PFSK-1 (cell line): ENCODE data around the gene UFL1.

Experiments
- FOXP2 ChIP-seq: optimal IDR thresholded peaks from 2 replicates; pipeline ENCODE3; 2011; ENCODE audit warnings: borderline replicate concordance, control low read depth, inconsistent platforms; ENCODE audit not compliant: insufficient read depth; ENCODE audit errors: extremely low read length, extremely low read depth
- POLR2AphosphoS5 ChIP-seq: IDR thresholded peaks from 2 replicates; pipeline ENCODE4 v1.6.1; 2012; ENCODE audit warnings: low read depth, mild to moderate bottlenecking, control low read depth, low read length, moderate library complexity
- SIN3A ChIP-seq: IDR thresholded peaks from 2 replicates; pipeline ENCODE4 v1.6.1; 2012; ENCODE audit warnings: mild to moderate bottlenecking, low read length, moderate library complexity, borderline replicate concordance; ENCODE audit not compliant: insufficient read depth
- TAF1 ChIP-seq: IDR thresholded peaks from 2 replicates; pipeline ENCODE4 v1.6.1; 2012; ENCODE audit warnings: low read length, control low read depth, borderline replicate concordance; ENCODE audit not compliant: insufficient read depth
- TF ChIP-seq, protein P1 (sequence below), 2 experiments: IDR thresholded peaks; 2 replicates each; pipeline versions ENCODE4 v1.6.1 to v1.8.0; 2011 to 2012; ENCODE audit warnings: low read depth in 2 of 2, low read length in 2 of 2, control low read depth in 1 of 2, inconsistent platforms in 1 of 2, mild to moderate bottlenecking in 1 of 2, moderate library complexity in 1 of 2; ENCODE audit not compliant: insufficient read depth in 1 of 2

Gene UFL1

DNA sequence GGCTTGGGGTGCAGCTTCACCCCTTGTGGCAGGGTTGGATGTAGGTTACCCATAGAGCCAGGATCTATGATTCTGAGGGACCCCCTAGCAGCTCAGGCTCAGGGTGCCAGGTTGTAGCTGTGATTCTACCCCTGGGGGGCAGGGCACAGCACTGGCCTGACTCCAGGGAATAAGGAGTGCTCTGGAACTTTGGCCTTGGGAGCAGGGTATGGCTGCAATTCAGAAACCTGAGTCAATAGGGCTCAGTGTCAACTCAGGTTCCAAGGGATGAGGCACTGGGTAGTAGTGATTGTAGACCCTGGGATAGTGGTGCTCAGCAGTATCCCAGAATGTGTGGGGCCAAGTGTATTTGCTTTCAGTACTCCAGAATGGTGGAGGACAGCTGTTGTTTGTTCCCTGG, 49.9 kb downstream of the UFL1 start:
- TF ChIP-seq FOXP2 (no peak), POLR2AphosphoS5 (no peak), SIN3A (no peak), TAF1 (no peak)
- TF ChIP-seq, protein P1, sequence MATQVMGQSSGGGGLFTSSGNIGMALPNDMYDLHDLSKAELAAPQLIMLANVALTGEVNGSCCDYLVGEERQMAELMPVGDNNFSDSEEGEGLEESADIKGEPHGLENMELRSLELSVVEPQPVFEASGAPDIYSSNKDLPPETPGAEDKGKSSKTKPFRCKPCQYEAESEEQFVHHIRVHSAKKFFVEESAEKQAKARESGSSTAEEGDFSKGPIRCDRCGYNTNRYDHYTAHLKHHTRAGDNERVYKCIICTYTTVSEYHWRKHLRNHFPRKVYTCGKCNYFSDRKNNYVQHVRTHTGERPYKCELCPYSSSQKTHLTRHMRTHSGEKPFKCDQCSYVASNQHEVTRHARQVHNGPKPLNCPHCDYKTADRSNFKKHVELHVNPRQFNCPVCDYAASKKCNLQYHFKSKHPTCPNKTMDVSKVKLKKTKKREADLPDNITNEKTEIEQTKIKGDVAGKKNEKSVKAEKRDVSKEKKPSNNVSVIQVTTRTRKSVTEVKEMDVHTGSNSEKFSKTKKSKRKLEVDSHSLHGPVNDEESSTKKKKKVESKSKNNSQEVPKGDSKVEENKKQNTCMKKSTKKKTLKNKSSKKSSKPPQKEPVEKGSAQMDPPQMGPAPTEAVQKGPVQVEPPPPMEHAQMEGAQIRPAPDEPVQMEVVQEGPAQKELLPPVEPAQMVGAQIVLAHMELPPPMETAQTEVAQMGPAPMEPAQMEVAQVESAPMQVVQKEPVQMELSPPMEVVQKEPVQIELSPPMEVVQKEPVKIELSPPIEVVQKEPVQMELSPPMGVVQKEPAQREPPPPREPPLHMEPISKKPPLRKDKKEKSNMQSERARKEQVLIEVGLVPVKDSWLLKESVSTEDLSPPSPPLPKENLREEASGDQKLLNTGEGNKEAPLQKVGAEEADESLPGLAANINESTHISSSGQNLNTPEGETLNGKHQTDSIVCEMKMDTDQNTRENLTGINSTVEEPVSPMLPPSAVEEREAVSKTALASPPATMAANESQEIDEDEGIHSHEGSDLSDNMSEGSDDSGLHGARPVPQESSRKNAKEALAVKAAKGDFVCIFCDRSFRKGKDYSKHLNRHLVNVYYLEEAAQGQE (IDR thresholded peaks at IDR 0.05; ENCODE audit: insufficient read depth in 1 of 2, low read depth in 2 of 2, low read length in 2 of 2), result no peak

DNA sequence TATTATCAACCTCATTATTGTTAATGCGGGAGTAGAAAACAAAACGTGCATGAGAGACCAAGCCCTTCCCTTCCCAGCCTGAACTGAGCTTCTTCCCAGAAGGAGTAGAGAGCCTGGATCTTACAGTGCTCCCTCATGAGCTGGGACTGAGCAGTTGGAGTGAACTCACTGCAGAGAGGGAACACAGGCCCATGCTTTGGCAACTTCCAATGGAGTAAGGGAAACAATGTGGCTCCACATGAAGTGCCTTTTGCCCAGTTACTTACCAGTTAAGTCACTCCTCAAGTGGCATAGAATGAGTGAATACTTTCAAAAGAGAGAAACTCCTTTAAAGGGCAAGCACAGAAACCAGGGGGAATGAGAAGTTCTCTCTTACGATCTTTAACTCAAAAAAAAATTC, 53.8 kb downstream of the UFL1 start:
- TF ChIP-seq FOXP2, result no peak
- TF ChIP-seq POLR2AphosphoS5, result no peak
- TF ChIP-seq, protein P1 (IDR thresholded peaks at IDR 0.05; ENCODE audit: insufficient read depth in 1 of 2, low read depth in 2 of 2, low read length in 2 of 2), result no peak
- no peak for TF ChIP-seq TAF1
- TF ChIP-seq SIN3A, result no peak

DNA sequence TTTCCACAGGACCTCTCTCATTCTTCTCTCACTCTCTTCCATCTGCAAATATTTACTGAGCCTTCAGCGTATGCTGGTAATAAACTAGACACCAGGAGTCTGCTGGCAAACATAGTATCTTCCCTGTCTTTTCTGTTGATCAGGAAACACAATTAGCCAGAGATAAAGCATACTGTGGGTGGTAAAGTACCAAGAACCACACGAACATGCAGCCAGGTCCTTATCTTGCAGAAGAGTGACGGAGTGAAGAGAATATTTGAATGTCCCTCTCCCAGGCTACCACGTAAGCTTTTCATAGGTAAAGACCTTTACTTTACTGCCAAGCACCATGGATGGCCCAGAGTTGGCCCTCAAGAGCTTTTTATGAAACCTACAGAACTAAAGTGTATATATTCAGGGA, 54.6 kb downstream of the UFL1 start:
- TF ChIP-seq TAF1, result no peak
- TF ChIP-seq, protein P1 (IDR thresholded peaks at IDR 0.05; ENCODE audit: insufficient read depth in 1 of 2, low read depth in 2 of 2, low read length in 2 of 2), result no peak
- no peak for TF ChIP-seq FOXP2
- no peak for TF ChIP-seq SIN3A

DNA sequence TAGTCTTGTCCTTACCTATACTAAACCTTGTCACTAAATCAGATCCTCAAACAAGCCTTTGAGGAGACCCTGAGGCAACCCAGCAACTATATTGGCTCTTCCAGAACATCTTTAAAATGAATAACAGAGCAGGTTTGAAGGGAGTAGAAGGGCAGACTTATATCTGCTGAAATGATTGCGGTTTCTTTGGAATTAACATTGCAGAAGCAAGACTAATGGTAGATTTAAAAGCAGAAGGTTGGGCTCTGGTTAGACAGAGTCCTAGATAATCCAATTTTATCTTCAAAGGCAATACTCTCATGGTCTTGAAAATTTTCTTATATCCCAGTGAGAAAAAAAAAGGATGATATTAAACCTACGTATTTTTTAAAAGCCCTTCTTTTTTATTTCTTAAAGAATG, 60.4 kb downstream of the UFL1 start:
- TF ChIP-seq, protein P1 (IDR thresholded peaks at IDR 0.05; ENCODE audit: insufficient read depth in 1 of 2, low read depth in 2 of 2, low read length in 2 of 2), result no peak
- TF ChIP-seq FOXP2, result no peak
- no peak for TF ChIP-seq SIN3A
- no peak for TF ChIP-seq POLR2AphosphoS5
- TF ChIP-seq TAF1, result no peak

DNA sequence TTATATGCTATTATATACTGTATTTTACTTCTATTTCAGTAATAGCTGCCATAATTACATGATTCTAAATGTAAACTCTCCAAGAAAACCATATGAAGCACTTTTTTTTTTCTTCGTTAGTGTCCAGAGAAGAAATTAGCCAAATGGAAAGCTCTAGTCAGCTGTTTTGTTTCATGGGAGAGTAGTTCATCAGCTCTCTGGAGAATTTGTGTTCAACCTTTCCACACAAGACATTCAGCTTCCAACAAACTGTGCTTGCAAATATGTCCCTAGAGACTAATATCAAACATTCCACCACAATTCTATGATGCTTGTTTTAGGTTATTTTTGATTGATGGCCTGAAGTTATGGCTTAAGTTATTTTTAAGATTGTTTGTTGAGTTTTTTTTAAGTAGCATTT, 60.8 kb downstream of the UFL1 start:
- no peak for TF ChIP-seq POLR2AphosphoS5
- TF ChIP-seq FOXP2, result no peak
- no peak for TF ChIP-seq TAF1
- no peak for TF ChIP-seq SIN3A
- TF ChIP-seq, protein P1 (IDR thresholded peaks at IDR 0.05; ENCODE audit: insufficient read depth in 1 of 2, low read depth in 2 of 2, low read length in 2 of 2), result no peak
